Mesangial cell (primary cell): ENCODE results near the gene WFDC2. TPM values are rescaled to one million over a fixed set of nuclear protein-coding genes. Genes with fewer than 3 reads are reported as not detected.

Source experiments
- total RNA-seq: library from RNA; depleted of rRNA; stranded (reverse); fragments of >200 nt; gene quantifications from 2 replicates; pipeline ENCODE4 v1.2.3, GENCODE V29; 2015

The WFDC2 gene
- 0.98 and 9.8 TPM in 2 replicates for total RNA-seq

GRCh38 chr20:45469336-45470261 is at the start of gene WFDC2:
WFDC2 (plus strand) TSS chr20:45469753; CDS start chr20:45469782, 29 bp downstream.

GRCh38 chr20:45515147-45515913 is 45.8 kb downstream of the WFDC2 start, which contains the start of gene SPINT3:
SPINT3 (minus strand) TSS chr20:45515622; CDS start chr20:45515608, 14 bp downstream.

Other genes with a start within 250 kb of the WFDC2 start
- gene SEMG2, start 248.4 kb upstream of the WFDC2 start, total RNA-seq: not detected in 2 replicates
- 0.49 and 4.7 TPM in 2 replicates for gene SLPI, start 215.2 kb upstream of the WFDC2 start, total RNA-seq
- not detected in 2 replicates for gene RBPJL, start 162.9 kb upstream of the WFDC2 start, total RNA-seq
- not detected in 2 replicates for gene MATN4, start 161.5 kb upstream of the WFDC2 start, total RNA-seq
- 92.6 and 201 TPM in 2 replicates for gene SDC4, start 121.3 kb upstream of the WFDC2 start, total RNA-seq
- gene SYS1, start 106.6 kb upstream of the WFDC2 start, total RNA-seq: 53.3 and 63.6 TPM in 2 replicates
- gene TP53TG5, start 91.4 kb upstream of the WFDC2 start, total RNA-seq: not detected in 2 replicates
- 36.2 and 36.6 TPM in 2 replicates for gene DBNDD2, start 61.5 kb upstream of the WFDC2 start, total RNA-seq
- 81.5 and 125 TPM in 2 replicates for gene PIGT, start 53.6 kb upstream of the WFDC2 start, total RNA-seq
- not detected in 2 replicates for gene SPINT3, start 45.9 kb downstream of the WFDC2 start, total RNA-seq
- gene WFDC6, start 69.7 kb downstream of the WFDC2 start, total RNA-seq: not detected in 2 replicates
- not detected in 2 replicates for gene EPPIN, start 77.6 kb downstream of the WFDC2 start, total RNA-seq
- not detected in 2 replicates for gene WFDC8, start 109.5 kb downstream of the WFDC2 start, total RNA-seq
- gene WFDC10A, start 160.0 kb downstream of the WFDC2 start, total RNA-seq: not detected in 2 replicates
- gene WFDC9, start 161.5 kb downstream of the WFDC2 start, total RNA-seq: not detected in 2 replicates
- gene WFDC11, start 200.5 kb downstream of the WFDC2 start, total RNA-seq: not detected in 2 replicates
- gene WFDC13, start 232.3 kb downstream of the WFDC2 start, total RNA-seq: not detected in 2 replicates
- not detected in 2 replicates for gene WFDC10B, start 235.3 kb downstream of the WFDC2 start, total RNA-seq